Gastroesophageal sphincter (tissue), 3 donors: ENCODE measurements around the gene EPSTI1.

Experiments
- POLR2A ChIP-seq, 2 donors: fragments of 450-650 bp; IDR thresholded peaks; one replicate each; pipeline ENCODE4 v1.6.1; 2017; ENCODE audit warnings: antibody characterized with exemption in 2 of 2, mild to moderate bottlenecking in 2 of 2, moderate library complexity in 1 of 2
- POLR2AphosphoS5 ChIP-seq: sonication (generic); formaldehyde crosslinking; IDR thresholded peaks from one replicate; pipeline ENCODE4 v1.6.1; 2017; ENCODE audit warnings: antibody characterized with exemption
- TF ChIP-seq, protein P1 (sequence below), 4 experiments: fragments of 200-600 bp in 2 of 4; fragments of 450-650 bp in 2 of 4; sonication (generic) in 1 of 4; IDR thresholded peaks; one replicate each; pipeline ENCODE4 v1.5.1; 2017 to 2019; ENCODE audit warnings: antibody characterized with exemption in 4 of 4, mild to moderate bottlenecking in 2 of 4, moderate library complexity in 2 of 4

DNA sequence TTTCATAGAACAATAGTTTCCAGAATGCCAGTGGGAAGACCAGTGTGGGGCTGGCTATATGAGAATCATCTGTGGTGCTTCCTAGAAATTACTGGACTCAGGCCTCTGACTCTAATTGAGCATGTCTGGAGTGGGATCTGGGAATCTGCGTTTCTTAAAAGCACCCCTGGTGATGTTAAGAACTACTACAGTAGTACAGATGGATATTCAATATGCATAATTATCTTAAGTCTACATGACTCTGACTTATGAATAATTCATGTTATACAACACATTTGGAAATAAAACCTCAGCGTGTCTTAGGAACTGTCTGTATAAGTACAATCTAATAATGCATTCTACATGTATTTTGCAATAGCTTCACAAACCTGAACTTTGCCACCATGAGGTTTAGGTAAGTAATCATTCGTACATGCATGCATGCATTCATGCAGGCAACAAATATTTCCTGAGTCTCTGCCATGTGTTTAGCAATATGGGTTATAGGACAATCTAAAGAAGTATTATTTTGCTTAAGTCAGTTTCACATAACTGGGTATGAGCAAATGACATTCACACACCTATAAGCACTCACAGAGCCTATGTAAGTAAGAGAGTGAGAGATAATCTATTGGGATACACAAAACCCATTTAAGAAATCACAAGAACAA is 62.0 kb downstream of the EPSTI1 start:
- TF ChIP-seq POLR2A (IDR thresholded peaks at IDR 0.05) (no peak), POLR2AphosphoS5 (no peak)
- TF ChIP-seq, protein P1, sequence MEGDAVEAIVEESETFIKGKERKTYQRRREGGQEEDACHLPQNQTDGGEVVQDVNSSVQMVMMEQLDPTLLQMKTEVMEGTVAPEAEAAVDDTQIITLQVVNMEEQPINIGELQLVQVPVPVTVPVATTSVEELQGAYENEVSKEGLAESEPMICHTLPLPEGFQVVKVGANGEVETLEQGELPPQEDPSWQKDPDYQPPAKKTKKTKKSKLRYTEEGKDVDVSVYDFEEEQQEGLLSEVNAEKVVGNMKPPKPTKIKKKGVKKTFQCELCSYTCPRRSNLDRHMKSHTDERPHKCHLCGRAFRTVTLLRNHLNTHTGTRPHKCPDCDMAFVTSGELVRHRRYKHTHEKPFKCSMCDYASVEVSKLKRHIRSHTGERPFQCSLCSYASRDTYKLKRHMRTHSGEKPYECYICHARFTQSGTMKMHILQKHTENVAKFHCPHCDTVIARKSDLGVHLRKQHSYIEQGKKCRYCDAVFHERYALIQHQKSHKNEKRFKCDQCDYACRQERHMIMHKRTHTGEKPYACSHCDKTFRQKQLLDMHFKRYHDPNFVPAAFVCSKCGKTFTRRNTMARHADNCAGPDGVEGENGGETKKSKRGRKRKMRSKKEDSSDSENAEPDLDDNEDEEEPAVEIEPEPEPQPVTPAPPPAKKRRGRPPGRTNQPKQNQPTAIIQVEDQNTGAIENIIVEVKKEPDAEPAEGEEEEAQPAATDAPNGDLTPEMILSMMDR (IDR thresholded peaks at IDR 0.05), result no peak
